ENCODE results near the gene GABPA. TPM values are rescaled to one million over a fixed set of nuclear protein-coding genes. Genes with fewer than 3 reads are reported as not detected.

Gene GABPA
- total and polyA plus RNA-seq, 9 of the 15 experiments (the other 6 are each of a cell fraction or from before 2014, with no cell fraction given): 8.9 to 35.7 (median 22.8) TPM

DNA sequence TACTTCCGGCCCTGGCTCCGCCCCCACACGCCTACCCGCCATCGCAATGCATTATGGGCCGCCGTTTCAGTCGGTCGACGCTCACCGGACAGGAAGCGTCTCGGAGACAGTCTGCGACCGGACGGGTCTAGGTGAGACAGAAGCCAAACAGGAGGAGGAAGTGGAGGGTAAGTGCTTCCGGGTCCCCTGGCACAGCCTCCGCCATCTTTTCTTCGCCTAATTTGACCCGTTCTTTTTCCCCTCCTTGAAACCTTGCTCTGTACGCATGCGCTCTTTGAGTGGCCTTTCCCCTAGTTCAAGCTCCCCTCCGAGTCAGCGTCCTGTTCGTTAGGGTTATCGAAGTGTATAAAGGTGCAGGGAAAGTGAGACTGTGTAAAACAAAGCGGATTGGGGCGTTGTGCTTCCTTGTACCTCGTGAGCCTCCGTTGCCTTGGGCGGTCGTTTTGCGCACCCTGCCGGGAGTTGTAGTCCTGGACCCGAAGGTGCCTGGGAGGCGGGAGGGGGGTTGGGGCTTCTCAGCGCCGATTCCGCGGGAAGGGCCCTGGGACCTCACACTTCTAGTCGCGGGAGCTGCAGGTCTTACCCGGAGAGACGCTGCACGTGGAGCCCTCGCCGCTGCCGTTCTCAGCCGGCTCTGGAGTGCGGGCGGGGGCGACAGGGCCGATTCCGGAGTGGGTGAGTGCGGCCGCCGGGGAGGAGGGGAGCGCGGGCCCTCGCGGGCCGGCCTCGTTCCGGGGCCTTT is at the start of gene GABPA, which contains the start of gene ATP5PF (continued):
- TF ChIP-seq ASH1L (IDR thresholded peaks at IDR 0.05; ENCODE audit: borderline replicate concordance, low read depth, partially characterized antibody): peak; percentile 65
- no peak for TF ChIP-seq ZNF324 (CRISPR knock-in tag; IDR thresholded peaks at IDR 0.05)
- no peak for TF ChIP-seq ZFP36 (IDR thresholded peaks at IDR 0.05; ENCODE audit: low read depth, low read length, partially characterized antibody)
- TF ChIP-seq CTBP1 (IDR thresholded peaks at IDR 0.05; ENCODE audit: borderline replicate concordance): peak; percentile 71; the same call in 1 of the 2 replicates
- TF ChIP-seq LEF1 (IDR thresholded peaks at IDR 0.05): no peak
- TF ChIP-seq, protein P1, sequence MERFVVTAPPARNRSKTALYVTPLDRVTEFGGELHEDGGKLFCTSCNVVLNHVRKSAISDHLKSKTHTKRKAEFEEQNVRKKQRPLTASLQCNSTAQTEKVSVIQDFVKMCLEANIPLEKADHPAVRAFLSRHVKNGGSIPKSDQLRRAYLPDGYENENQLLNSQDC (CRISPR knock-in tag; IDR thresholded peaks at IDR 0.05): 0 out of 2 replicates have a peak, but pooled peaks have one; percentile 26
- no peak for TF ChIP-seq HNRNPUL1 (IDR thresholded peaks at IDR 0.05; ENCODE audit: low read length)
- TF ChIP-seq CHD1 (IDR thresholded peaks at IDR 0.05; ENCODE audit: low read length): peak; percentile 64
- TF ChIP-seq, protein P2, sequence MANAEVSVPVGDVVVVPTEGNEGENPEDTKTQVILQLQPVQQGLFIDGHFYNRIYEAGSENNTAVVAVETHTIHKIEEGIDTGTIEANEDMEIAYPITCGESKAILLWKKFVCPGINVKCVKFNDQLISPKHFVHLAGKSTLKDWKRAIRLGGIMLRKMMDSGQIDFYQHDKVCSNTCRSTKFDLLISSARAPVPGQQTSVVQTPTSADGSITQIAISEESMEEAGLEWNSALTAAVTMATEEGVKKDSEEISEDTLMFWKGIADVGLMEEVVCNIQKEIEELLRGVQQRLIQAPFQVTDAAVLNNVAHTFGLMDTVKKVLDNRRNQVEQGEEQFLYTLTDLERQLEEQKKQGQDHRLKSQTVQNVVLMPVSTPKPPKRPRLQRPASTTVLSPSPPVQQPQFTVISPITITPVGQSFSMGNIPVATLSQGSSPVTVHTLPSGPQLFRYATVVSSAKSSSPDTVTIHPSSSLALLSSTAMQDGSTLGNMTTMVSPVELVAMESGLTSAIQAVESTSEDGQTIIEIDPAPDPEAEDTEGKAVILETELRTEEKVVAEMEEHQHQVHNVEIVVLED (CRISPR knock-in tag; IDR thresholded peaks at IDR 0.05): peak; percentile 55
- no peak for TF ChIP-seq NCOA4 (IDR thresholded peaks at IDR 0.05; ENCODE audit: partially characterized antibody)
- TF ChIP-seq, protein P3, sequence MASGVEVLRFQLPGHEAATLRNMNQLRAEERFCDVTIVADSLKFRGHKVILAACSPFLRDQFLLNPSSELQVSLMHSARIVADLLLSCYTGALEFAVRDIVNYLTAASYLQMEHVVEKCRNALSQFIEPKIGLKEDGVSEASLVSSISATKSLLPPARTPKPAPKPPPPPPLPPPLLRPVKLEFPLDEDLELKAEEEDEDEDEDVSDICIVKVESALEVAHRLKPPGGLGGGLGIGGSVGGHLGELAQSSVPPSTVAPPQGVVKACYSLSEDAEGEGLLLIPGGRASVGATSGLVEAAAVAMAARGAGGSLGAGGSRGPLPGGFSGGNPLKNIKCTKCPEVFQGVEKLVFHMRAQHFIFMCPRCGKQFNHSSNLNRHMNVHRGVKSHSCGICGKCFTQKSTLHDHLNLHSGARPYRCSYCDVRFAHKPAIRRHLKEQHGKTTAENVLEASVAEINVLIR (CRISPR knock-in tag; IDR thresholded peaks at IDR 0.05): no peak; the same call in 1 of the 2 replicates
- TF ChIP-seq, protein P4, sequence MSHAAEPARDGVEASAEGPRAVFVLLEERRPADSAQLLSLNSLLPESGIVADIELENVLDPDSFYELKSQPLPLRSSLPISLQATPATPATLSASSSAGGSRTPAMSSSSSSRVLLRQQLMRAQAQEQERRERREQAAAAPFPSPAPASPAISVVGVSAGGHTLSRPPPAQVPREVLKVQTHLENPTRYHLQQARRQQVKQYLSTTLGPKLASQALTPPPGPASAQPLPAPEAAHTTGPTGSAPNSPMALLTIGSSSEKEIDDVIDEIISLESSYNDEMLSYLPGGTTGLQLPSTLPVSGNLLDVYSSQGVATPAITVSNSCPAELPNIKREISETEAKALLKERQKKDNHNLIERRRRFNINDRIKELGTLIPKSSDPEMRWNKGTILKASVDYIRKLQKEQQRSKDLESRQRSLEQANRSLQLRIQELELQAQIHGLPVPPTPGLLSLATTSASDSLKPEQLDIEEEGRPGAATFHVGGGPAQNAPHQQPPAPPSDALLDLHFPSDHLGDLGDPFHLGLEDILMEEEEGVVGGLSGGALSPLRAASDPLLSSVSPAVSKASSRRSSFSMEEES (CRISPR knock-in tag; IDR thresholded peaks at IDR 0.05): no peak
- TF ChIP-seq, protein P5, sequence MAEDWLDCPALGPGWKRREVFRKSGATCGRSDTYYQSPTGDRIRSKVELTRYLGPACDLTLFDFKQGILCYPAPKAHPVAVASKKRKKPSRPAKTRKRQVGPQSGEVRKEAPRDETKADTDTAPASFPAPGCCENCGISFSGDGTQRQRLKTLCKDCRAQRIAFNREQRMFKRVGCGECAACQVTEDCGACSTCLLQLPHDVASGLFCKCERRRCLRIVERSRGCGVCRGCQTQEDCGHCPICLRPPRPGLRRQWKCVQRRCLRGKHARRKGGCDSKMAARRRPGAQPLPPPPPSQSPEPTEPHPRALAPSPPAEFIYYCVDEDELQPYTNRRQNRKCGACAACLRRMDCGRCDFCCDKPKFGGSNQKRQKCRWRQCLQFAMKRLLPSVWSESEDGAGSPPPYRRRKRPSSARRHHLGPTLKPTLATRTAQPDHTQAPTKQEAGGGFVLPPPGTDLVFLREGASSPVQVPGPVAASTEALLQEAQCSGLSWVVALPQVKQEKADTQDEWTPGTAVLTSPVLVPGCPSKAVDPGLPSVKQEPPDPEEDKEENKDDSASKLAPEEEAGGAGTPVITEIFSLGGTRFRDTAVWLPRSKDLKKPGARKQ (CRISPR knock-in tag; IDR thresholded peaks at IDR 0.05): no peak
- TF ChIP-seq ILK (tag; IDR thresholded peaks at IDR 0.05; ENCODE audit: borderline replicate concordance, low read depth): no peak
- peak; percentile 61; the same call in 1 of the 2 replicates for TF ChIP-seq RB1 (IDR thresholded peaks at IDR 0.05; ENCODE audit: low read depth)
- no peak for TF ChIP-seq TCF7L2 (IDR thresholded peaks at IDR 0.05; ENCODE audit: low read depth, low read length)
- TF ChIP-seq, protein P6, sequence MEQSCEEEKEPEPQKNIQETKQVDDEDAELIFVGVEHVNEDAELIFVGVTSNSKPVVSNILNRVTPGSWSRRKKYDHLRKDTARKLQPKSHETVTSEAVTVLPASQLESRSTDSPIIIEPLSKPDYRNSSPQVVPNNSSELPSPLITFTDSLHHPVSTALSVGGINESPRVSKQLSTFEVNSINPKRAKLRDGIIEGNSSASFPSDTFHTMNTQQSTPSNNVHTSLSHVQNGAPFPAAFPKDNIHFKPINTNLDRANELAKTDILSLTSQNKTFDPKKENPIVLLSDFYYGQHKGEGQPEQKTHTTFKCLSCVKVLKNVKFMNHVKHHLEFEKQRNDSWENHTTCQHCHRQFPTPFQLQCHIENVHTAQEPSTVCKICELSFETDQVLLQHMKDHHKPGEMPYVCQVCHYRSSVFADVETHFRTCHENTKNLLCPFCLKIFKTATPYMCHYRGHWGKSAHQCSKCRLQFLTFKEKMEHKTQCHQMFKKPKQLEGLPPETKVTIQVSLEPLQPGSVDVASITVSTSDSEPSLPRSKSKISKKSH (CRISPR knock-in tag; IDR thresholded peaks at IDR 0.05): no peak
- no peak for TF ChIP-seq NELFE (IDR thresholded peaks at IDR 0.05; ENCODE audit: insufficient read depth, insufficient read length)
- peak; percentile 83 to 89 for TF ChIP-seq FOXK2 (conservative IDR thresholded peaks at IDR 0.05 in 1 of 2, IDR thresholded peaks at IDR 0.05 in 1 of 2; ENCODE audit: low read depth in 2 of 2)
- TF ChIP-seq SMAD1 (IDR thresholded peaks at IDR 0.05; ENCODE audit: low read depth, low read length, partially characterized antibody): peak; percentile 85
